GM12878 (cell line): Measurements from ENCODE around the gene OOEP. TPM values are rescaled to one million over a fixed set of nuclear protein-coding genes. Genes with fewer than 3 reads are reported as not detected.

Source experiments
- ATAC-seq: fragments of 200-7000 bp; cut with Tn5 transposase; 3 replicates; pipeline ENCODE4 v1.9.1; 2020; ENCODE audit warnings: mild to moderate bottlenecking, moderate library complexity
- BruUV-seq: library from RNA; stranded (reverse); fragments of 400-500 nt; replicated peaks from 2 replicates; lab custom pipeline; 2021; lab: Mats Ljungman, UMichigan
- CTCF ChIA-PET: fragments of 300-600 bp; sonication (Branson Sonifier 250); formaldehyde crosslinking; extraction: SDS; loops from one replicate; lab custom pipeline; 2021; ENCODE audit warnings: inconsistent platforms; lab: Yijun Ruan, JAX
- POLR2A ChIA-PET: fragments of 350-600 bp; formaldehyde crosslinking; extraction: SDS; loops from one replicate; lab custom pipeline; 2021; ENCODE audit warnings: inconsistent platforms; lab: Charles Lee
- RAD21 ChIA-PET: fragments of 300-600 bp; sonication (Branson Sonifier 250); formaldehyde crosslinking; loops from one replicate; lab custom pipeline; 2023; ENCODE audit warnings: antibody characterized with exemption; ENCODE audit not compliant: unreplicated experiment; lab: Charles Lee
- SMC1A ChIA-PET: fragments of 300-600 bp; sonication (Branson Sonifier 250); formaldehyde crosslinking; loops from one replicate; lab custom pipeline; 2023; ENCODE audit not compliant: unreplicated experiment, uncharacterized antibody; lab: Charles Lee
- DNase-seq: peaks from one replicate; pipeline ENCODE4 v3.0.0-alpha.2; 2011; ENCODE audit warnings: low read depth, low spot score
- FAIRE-seq: peaks from 3 replicates; lab custom pipeline; 2011; peaks lifted over from hg19 to GRCh38; lab: Jason Lieb, UNC
- H2AFZ ChIP-seq: 2 replicates; pipeline ENCODE4 v1.6.0; 2011; ENCODE audit warnings: low read depth, low read length, control low read depth; ENCODE audit not compliant: control insufficient read depth
- H3K27ac ChIP-seq: 2 replicates; pipeline ENCODE4 v1.5.1; 2011; ENCODE audit warnings: control low read depth; ENCODE audit not compliant: control insufficient read depth, insufficient read depth
- H3K27me3 ChIP-seq, 2 experiments: replicated peaks in 1 of 2; 2 replicates each; pipeline versions ENCODE4 v1.6.0 to v1.6.1; 2011; ENCODE audit warnings: low read length in 1 of 2; ENCODE audit not compliant: control insufficient read depth in 2 of 2, insufficient read depth in 2 of 2
- H3K36me3 ChIP-seq, 2 experiments: 2 replicates each; pipeline ENCODE4 v1.5.1; 2011; ENCODE audit warnings: low read length in 1 of 2; ENCODE audit not compliant: control insufficient read depth in 2 of 2, insufficient read depth in 2 of 2
- H3K4me1 ChIP-seq: 2 replicates; pipeline ENCODE4 v1.6.1; 2011; ENCODE audit warnings: mild to moderate bottlenecking, low read length, moderate library complexity, mixed read lengths; ENCODE audit not compliant: control insufficient read depth, insufficient read depth
- H3K4me2 ChIP-seq: 2 replicates; pipeline ENCODE4 v1.6.0; 2011; ENCODE audit warnings: control low read depth; ENCODE audit not compliant: control insufficient read depth, insufficient read depth
- H3K4me3 ChIP-seq: fragments of 200-600 bp; sonication (generic); 2 replicates; pipeline ENCODE4 v1.5.1; 2016
- H3K79me2 ChIP-seq: 2 replicates; pipeline ENCODE4 v1.6.0; 2011; ENCODE audit warnings: low read length; ENCODE audit not compliant: control insufficient read depth, insufficient read depth
- H3K9ac ChIP-seq: 2 replicates; pipeline ENCODE4 v1.8.0; 2011; ENCODE audit warnings: low read length, control low read depth, mixed read lengths; ENCODE audit not compliant: control insufficient read depth, insufficient read depth
- H3K9me3 ChIP-seq: replicated peaks from 3 replicates; pipeline ENCODE4 v1.5.1; 2011; ENCODE audit warnings: mild to moderate bottlenecking, low read length; ENCODE audit not compliant: control insufficient read depth, insufficient read depth
- H4K20me1 ChIP-seq: 2 replicates; pipeline ENCODE4 v1.6.0; 2011; ENCODE audit not compliant: control insufficient read depth, insufficient read depth
- E2F8 ChIP-seq: fragments of 450-650 bp; IDR thresholded peaks from 2 replicates; pipeline ENCODE4 v1.6.1; 2018; ENCODE audit warnings: mild to moderate bottlenecking, low read depth, moderate library complexity; ENCODE audit not compliant: partially characterized antibody
- GATAD2B ChIP-seq: fragments of 450-650 bp; conservative IDR thresholded peaks from 2 replicates; pipeline ENCODE4 v1.6.1; 2017; ENCODE audit warnings: low read depth, mild to moderate bottlenecking, moderate library complexity
- IKZF1 ChIP-seq: fragments of 450-650 bp; conservative IDR thresholded peaks from 2 replicates; pipeline ENCODE4 v1.6.1; 2017; ENCODE audit warnings: antibody characterized with exemption, mild to moderate bottlenecking
- JUNB ChIP-seq: IDR thresholded peaks from 2 replicates; pipeline ENCODE4 v1.6.1; 2016; ENCODE audit warnings: antibody characterized with exemption, mild to moderate bottlenecking
- RUNX3 ChIP-seq: IDR thresholded peaks from 2 replicates; pipeline ENCODE4 v1.6.1; 2012; ENCODE audit warnings: low read length, inconsistent platforms
- SIX5 ChIP-seq: IDR thresholded peaks from 2 replicates; pipeline ENCODE4 v1.6.1; 2011; ENCODE audit warnings: mild to moderate bottlenecking, low read depth, low read length, moderate library complexity; ENCODE audit not compliant: severe bottlenecking
- ZNF217 ChIP-seq: fragments of 450-650 bp; IDR thresholded peaks from 2 replicates; pipeline ENCODE4 v1.6.1; 2017; ENCODE audit warnings: antibody characterized with exemption, mild to moderate bottlenecking
- ZNF24 ChIP-seq: fragments of 450-650 bp; IDR thresholded peaks from 2 replicates; pipeline ENCODE4 v1.6.1; 2017; ENCODE audit warnings: antibody characterized with exemption, mild to moderate bottlenecking
- WGBS: methylation state at CpG from one replicate; pipeline ENCODE4 v1.1.6; 2016; ENCODE audit warnings: low lambda C conversion rate; ENCODE audit not compliant: insufficient replicate concordance, insufficient coverage; ENCODE audit errors: missing lambda C conversion rate; 5-methylcytosine and 5-hydroxymethylcytosine counted together
- in situ Hi-C: fragments of 300-500 bp; cut with MboI; formaldehyde crosslinking; loops from 9 replicates; pipeline ENCODE4 v1.14.3; 2018; ENCODE audit warnings: mixed read lengths
- intact Hi-C: fragments of 100-400 bp; cut with micrococcal nuclease; formaldehyde crosslinking; loops from one replicate; pipeline ENCODE4 v1.14.2; 2022; ENCODE audit not compliant: unreplicated experiment
- polyA plus RNA-seq, 11 experiments: library from polyadenylated mRNA; depleted of rRNA in 4 of 11; unstranded in 6 of 11; stranded (reverse) in 5 of 11; fragments of >200 nt; fragmentation: Nextera tagmentation in 4 of 11; fragmentation: Illumina TruSeq in 1 of 11; extraction: Ambion mirVana in 4 of 11; extraction: Trizol in 1 of 11; gene quantifications; 1 replicate in 1 of 11; 2 replicates in 10 of 11; pipeline versions ENCODE4 v1.2.1 to v1.2.3, GENCODE V29; 2011 to 2016; ENCODE audit warnings: inconsistent platforms in 2 of 11, missing spikeins in 2 of 11, low read depth in 1 of 11
- total RNA-seq, 4 experiments: library from RNA; depleted of rRNA in 3 of 4; stranded (reverse); fragments of >200 nt in 3 of 4; fragmentation: Illumina TruSeq in 1 of 4; extraction: Trizol in 1 of 4; gene quantifications; 2 replicates each; pipeline versions ENCODE4 v1.2.1 to v1.2.3, GENCODE V29; 2013 to 2021
- TF ChIP-seq, protein P1 (sequence below): IDR thresholded peaks from 2 replicates; pipeline ENCODE4 v1.6.1; 2012; ENCODE audit warnings: mild to moderate bottlenecking, low read depth, low read length
- TF ChIP-seq, protein P2 (sequence below): fragments of 450-650 bp; formaldehyde crosslinking; IDR thresholded peaks from 2 replicates; pipeline ENCODE4 v1.4.0; 2020; ENCODE audit warnings: mild to moderate bottlenecking, moderate library complexity
- TF ChIP-seq, protein P3 (sequence below): fragments of 450-650 bp; IDR thresholded peaks from 2 replicates; pipeline ENCODE4 v1.6.1; 2017; ENCODE audit warnings: low read depth, mild to moderate bottlenecking, moderate library complexity

The OOEP gene
- total and polyA plus RNA-seq, 10 of the 15 experiments (the other 5 are each of a cell fraction or from before 2014, with no cell fraction given) = 0.08 TPM; not detected in 9

DNA sequence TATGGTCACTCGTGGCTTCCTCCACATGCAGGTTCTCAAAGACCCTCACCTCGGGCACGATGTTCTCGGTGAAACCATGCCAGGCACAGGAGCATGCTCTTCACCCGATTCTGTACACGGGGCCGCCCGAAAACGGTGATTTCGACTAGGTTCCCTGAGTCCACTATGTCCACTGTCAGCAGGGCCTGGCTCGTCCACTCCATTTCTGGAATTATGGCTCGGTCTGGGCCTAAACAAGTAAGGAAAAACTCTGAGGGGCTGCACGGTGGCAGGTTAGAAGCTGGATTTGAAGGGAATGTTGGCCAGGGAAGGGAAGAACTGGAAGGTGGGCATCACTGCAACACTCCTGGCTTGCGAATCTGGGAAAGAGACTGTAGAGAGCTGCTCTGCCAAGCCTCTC, 540 bp downstream of the OOEP start:
- WGBS = 56% methylated on average over 14 of the region's 14 CpGs
- H3K36me3 ChIP-seq = no peaks in the 10 kb centered on the region
- H3K27me3 ChIP-seq = 0 out of 4 replicates have a peak, but pooled peaks cover 0 to 3% of the 10 kb centered on the region in 2 experiments
- no peaks in the 10 kb centered on the region for H3K4me1 ChIP-seq
- H3K4me3 ChIP-seq = no peak overlapping the region
- in situ Hi-C loops = no loop called here
- BruUV-seq = no TSS peak
- H4K20me1 ChIP-seq = no peaks in the 10 kb centered on the region
- H3K9me3 ChIP-seq = no peaks in the 10 kb centered on the region; the same call in 2 of the 3 replicates
- no peak for DNase-seq
- no peak overlapping the region for H3K27ac ChIP-seq
- no peak for FAIRE-seq
- intact Hi-C loops = no loop called here
- H2AFZ ChIP-seq = no peak overlapping the region
- no peak overlapping the region for H3K4me2 ChIP-seq
- ChIA-PET SMC1A (no interaction called here), RAD21 (no interaction called here), POLR2A (no interaction called here), CTCF (no interaction called here)
- no peak overlapping the region for H3K9ac ChIP-seq
- H3K79me2 ChIP-seq = no peaks in the 10 kb centered on the region
- no peak for ATAC-seq
- TF ChIP-seq RUNX3 (no peak), E2F8 (no peak), ZNF217 (no peak), IKZF1 (no peak), ZNF24 (no peak), JUNB (no peak), SIX5 (no peak), GATAD2B (no peak)
- TF ChIP-seq, protein P1, sequence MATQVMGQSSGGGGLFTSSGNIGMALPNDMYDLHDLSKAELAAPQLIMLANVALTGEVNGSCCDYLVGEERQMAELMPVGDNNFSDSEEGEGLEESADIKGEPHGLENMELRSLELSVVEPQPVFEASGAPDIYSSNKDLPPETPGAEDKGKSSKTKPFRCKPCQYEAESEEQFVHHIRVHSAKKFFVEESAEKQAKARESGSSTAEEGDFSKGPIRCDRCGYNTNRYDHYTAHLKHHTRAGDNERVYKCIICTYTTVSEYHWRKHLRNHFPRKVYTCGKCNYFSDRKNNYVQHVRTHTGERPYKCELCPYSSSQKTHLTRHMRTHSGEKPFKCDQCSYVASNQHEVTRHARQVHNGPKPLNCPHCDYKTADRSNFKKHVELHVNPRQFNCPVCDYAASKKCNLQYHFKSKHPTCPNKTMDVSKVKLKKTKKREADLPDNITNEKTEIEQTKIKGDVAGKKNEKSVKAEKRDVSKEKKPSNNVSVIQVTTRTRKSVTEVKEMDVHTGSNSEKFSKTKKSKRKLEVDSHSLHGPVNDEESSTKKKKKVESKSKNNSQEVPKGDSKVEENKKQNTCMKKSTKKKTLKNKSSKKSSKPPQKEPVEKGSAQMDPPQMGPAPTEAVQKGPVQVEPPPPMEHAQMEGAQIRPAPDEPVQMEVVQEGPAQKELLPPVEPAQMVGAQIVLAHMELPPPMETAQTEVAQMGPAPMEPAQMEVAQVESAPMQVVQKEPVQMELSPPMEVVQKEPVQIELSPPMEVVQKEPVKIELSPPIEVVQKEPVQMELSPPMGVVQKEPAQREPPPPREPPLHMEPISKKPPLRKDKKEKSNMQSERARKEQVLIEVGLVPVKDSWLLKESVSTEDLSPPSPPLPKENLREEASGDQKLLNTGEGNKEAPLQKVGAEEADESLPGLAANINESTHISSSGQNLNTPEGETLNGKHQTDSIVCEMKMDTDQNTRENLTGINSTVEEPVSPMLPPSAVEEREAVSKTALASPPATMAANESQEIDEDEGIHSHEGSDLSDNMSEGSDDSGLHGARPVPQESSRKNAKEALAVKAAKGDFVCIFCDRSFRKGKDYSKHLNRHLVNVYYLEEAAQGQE = no peak
- TF ChIP-seq, protein P2, sequence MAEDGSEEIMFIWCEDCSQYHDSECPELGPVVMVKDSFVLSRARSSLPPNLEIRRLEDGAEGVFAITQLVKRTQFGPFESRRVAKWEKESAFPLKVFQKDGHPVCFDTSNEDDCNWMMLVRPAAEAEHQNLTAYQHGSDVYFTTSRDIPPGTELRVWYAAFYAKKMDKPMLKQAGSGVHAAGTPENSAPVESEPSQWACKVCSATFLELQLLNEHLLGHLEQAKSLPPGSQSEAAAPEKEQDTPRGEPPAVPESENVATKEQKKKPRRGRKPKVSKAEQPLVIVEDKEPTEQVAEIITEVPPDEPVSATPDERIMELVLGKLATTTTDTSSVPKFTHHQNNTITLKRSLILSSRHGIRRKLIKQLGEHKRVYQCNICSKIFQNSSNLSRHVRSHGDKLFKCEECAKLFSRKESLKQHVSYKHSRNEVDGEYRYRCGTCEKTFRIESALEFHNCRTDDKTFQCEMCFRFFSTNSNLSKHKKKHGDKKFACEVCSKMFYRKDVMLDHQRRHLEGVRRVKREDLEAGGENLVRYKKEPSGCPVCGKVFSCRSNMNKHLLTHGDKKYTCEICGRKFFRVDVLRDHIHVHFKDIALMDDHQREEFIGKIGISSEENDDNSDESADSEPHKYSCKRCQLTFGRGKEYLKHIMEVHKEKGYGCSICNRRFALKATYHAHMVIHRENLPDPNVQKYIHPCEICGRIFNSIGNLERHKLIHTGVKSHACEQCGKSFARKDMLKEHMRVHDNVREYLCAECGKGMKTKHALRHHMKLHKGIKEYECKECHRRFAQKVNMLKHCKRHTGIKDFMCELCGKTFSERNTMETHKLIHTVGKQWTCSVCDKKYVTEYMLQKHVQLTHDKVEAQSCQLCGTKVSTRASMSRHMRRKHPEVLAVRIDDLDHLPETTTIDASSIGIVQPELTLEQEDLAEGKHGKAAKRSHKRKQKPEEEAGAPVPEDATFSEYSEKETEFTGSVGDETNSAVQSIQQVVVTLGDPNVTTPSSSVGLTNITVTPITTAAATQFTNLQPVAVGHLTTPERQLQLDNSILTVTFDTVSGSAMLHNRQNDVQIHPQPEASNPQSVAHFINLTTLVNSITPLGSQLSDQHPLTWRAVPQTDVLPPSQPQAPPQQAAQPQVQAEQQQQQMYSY (CRISPR knock-in tag) = no peak
- TF ChIP-seq, protein P3, sequence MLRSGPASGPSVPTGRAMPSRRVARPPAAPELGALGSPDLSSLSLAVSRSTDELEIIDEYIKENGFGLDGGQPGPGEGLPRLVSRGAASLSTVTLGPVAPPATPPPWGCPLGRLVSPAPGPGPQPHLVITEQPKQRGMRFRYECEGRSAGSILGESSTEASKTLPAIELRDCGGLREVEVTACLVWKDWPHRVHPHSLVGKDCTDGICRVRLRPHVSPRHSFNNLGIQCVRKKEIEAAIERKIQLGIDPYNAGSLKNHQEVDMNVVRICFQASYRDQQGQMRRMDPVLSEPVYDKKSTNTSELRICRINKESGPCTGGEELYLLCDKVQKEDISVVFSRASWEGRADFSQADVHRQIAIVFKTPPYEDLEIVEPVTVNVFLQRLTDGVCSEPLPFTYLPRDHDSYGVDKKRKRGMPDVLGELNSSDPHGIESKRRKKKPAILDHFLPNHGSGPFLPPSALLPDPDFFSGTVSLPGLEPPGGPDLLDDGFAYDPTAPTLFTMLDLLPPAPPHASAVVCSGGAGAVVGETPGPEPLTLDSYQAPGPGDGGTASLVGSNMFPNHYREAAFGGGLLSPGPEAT = no peak
